SK-N-SH treated with all-trans-retinoic acid at 6 μM for 48 hours (cell line): ENCODE measurements around the gene IMMP2L.

ENCODE experiments used
- ISL1 ChIP-seq: fragments of 250-450 bp; sonication (Bioruptor Pico); IDR thresholded peaks from 2 replicates; pipeline ENCODE4 v2.1.2; 2022; ENCODE audit warnings: mild to moderate bottlenecking, moderate library complexity
- TF ChIP-seq, protein P1 (sequence below): fragments of 250-450 bp; sonication (Bioruptor Pico); IDR thresholded peaks from 2 replicates; pipeline ENCODE4 v1.8.0; 2020; ENCODE audit warnings: mild to moderate bottlenecking, moderate library complexity, borderline replicate concordance

DNA sequence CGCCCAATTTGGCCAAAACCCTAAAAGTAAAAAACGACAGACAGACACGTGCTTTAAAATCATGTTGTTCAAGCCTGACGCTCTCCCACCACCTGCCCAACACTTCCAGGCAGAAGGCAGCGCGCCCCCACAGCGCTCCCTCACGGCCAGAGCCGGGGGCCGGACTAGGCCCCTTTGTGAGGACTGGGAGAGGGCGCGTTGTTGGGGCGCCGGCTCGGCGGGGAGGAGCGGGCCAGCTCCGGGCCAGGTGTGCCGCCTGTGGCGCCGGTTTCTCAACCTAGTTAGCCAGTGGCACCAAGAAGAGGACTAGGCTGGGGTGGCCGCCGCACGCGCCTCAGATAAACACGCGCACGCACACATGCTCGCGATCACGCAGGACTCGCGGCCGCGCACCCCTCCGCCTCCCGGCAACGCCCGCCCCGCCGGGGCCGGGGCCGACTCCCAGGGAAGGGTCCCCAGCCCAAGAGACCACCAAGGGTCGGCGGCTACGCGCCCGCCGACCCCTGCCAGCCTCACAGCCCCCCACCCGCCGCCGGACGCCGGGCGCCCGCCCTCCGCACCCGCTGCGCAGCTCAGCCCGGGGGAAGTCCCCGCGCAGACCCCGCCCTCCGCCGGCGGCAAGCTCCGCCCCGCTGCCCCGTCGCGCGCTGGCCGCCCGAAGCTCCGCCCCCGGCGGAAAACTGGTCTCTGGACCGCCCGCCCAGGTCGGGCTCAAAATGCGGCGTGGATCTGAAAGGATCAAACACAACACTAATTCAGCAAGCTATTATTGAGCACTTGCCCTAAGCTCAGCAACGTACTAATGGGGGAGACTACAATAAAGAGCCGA is at the start of gene IMMP2L:
- no peak for TF ChIP-seq ISL1 (CRISPR knock-in tag)
- TF ChIP-seq, protein P1, sequence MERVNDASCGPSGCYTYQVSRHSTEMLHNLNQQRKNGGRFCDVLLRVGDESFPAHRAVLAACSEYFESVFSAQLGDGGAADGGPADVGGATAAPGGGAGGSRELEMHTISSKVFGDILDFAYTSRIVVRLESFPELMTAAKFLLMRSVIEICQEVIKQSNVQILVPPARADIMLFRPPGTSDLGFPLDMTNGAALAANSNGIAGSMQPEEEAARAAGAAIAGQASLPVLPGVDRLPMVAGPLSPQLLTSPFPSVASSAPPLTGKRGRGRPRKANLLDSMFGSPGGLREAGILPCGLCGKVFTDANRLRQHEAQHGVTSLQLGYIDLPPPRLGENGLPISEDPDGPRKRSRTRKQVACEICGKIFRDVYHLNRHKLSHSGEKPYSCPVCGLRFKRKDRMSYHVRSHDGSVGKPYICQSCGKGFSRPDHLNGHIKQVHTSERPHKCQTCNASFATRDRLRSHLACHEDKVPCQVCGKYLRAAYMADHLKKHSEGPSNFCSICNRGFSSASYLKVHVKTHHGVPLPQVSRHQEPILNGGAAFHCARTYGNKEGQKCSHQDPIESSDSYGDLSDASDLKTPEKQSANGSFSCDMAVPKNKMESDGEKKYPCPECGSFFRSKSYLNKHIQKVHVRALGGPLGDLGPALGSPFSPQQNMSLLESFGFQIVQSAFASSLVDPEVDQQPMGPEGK, result peak; percentile 71; the same call in 1 of the 2 replicates
